Prostate gland (tissue), 2 donors: Measurements from ENCODE around the gene RNU5B-1.

Experiments
- CTCF ChIP-seq, 4 experiments: fragments of 200-600 bp in 2 of 4; fragments of 450-650 bp in 2 of 4; sonication (generic) in 2 of 4; IDR thresholded peaks; 1 replicate in 3 of 4; 2 replicates in 1 of 4; pipeline ENCODE4 v1.5.1; 2016 to 2019; ENCODE audit warnings: antibody characterized with exemption in 4 of 4, mild to moderate bottlenecking in 2 of 4, moderate library complexity in 2 of 4
- POLR2A ChIP-seq: fragments of 450-650 bp; IDR thresholded peaks from one replicate; pipeline ENCODE4 v1.6.1; 2016; ENCODE audit warnings: antibody characterized with exemption, mild to moderate bottlenecking
- POLR2AphosphoS5 ChIP-seq: sonication (generic); formaldehyde crosslinking; IDR thresholded peaks from one replicate; pipeline ENCODE4 v1.6.1; 2017; ENCODE audit warnings: antibody characterized with exemption

- TF ChIP-seq CTCF (IDR thresholded peaks at IDR 0.05) (no peak), POLR2A (no peak), POLR2AphosphoS5 (no peak)
These were observed 28.8 kb upstream of the RNU5B-1 start for GRCh38 chr15:65275728-65276126.
